Lower leg skin (tissue), 4 donors: ENCODE results near the gene IPCEF1. TPM values are rescaled to one million over a fixed set of nuclear protein-coding genes. Genes with fewer than 3 reads are reported as not detected.
"Not testable (repeated sequence)": the region's sequence is repeated elsewhere in the genome, so short reads cannot be mapped to it uniquely, and the experiment has no call there.

Experiments
- DNase-seq, 2 donors: peaks; one replicate each; pipeline ENCODE4 v3.0.0-alpha.2; 2019; ENCODE audit warnings: low spot score in 2 of 2
- H3K4me3 ChIP-seq: fragments of 200-600 bp; sonication (generic); 2 replicates; pipeline ENCODE4 v1.5.1; 2017; ENCODE audit warnings: mild to moderate bottlenecking, low read depth; ENCODE audit not compliant: poor library complexity, severe bottlenecking
- CTCF ChIP-seq, 3 donors: fragments of 450-650 bp; IDR thresholded peaks; one replicate each; pipeline ENCODE4 v1.5.1; 2016; ENCODE audit warnings: antibody characterized with exemption in 3 of 3, mild to moderate bottlenecking in 3 of 3, moderate library complexity in 2 of 3
- POLR2A ChIP-seq, 2 donors: fragments of 450-650 bp; IDR thresholded peaks; one replicate each; pipeline ENCODE4 v1.6.1; 2016 to 2017; ENCODE audit warnings: antibody characterized with exemption in 2 of 2, mild to moderate bottlenecking in 1 of 2, moderate library complexity in 1 of 2
- WGBS, 2 donors: methylation state at CpG; one replicate each; pipeline ENCODE4 v1.1.5; 2018; 5-methylcytosine and 5-hydroxymethylcytosine counted together
- intact Hi-C: fragments of 100-400 bp; cut with DNase I; formaldehyde crosslinking; loops from one replicate; pipeline ENCODE4 v1.15.0; 2023; ENCODE audit warnings: low total_unique reads
- total RNA-seq, 4 donors: library from RNA; depleted of rRNA; stranded (reverse); fragments of >200 nt; gene quantifications; one replicate each; pipeline ENCODE4 v1.1.0, GENCODE V29; 2016

IPCEF1 gene
- total RNA-seq, 4 donors from 2014 or later, result 0.67 to 1.7 (median 0.97) TPM

- no peak overlapping the region for H3K4me3 ChIP-seq
- intact Hi-C loops, result no loop called here
- DNase-seq, result no peak
- 70 to 81% methylated on average over 7 of the region's 7 CpGs for WGBS, 2 donors
- TF ChIP-seq CTCF (IDR thresholded peaks at IDR 0.05) (no peak), POLR2A (IDR thresholded peaks at IDR 0.05) (no peak)
Measured at GRCh38 chr6:154307696-154308425, 48.7 kb downstream of the IPCEF1 start.

- WGBS, 2 donors, result 95 to 98% methylated on average over 6 of the region's 6 CpGs
- intact Hi-C loops, H3K4me3 ChIP-seq, DNase-seq: not testable (repeated sequence)
Measured at GRCh38 chr6:154307147-154307546, 49.5 kb downstream of the IPCEF1 start.

GRCh38 chr6:154306696-154307095, 49.9 kb downstream of the IPCEF1 start:
- 91 to 96% methylated on average over 4 of the region's 4 CpGs for WGBS, 2 donors
- intact Hi-C loops, result no loop called here
- H3K4me3 ChIP-seq, result no peak overlapping the region
- DNase-seq, result no peak
- TF ChIP-seq CTCF (IDR thresholded peaks at IDR 0.05), result no peak
- TF ChIP-seq POLR2A (IDR thresholded peaks at IDR 0.05), result no peak

- WGBS, 2 donors, result 68 to 79% methylated on average over 1 of the region's 1 CpG
- no peak overlapping the region for H3K4me3 ChIP-seq
- no peak for DNase-seq
- intact Hi-C loops, result no loop called here
- TF ChIP-seq CTCF (IDR thresholded peaks at IDR 0.05) (no peak), POLR2A (IDR thresholded peaks at IDR 0.05) (no peak)
Measured at GRCh38 chr6:154304191-154304590, 52.4 kb downstream of the IPCEF1 start.

- WGBS, 2 donors, result 64 to 73% methylated on average over 4 of the region's 4 CpGs
- H3K4me3 ChIP-seq, intact Hi-C loops, DNase-seq: not testable (repeated sequence)
Measured at GRCh38 chr6:154303642-154304041, 53.0 kb downstream of the IPCEF1 start.

GRCh38 chr6:154301839-154302752, 54.5 kb downstream of the IPCEF1 start:
- H3K4me3 ChIP-seq, result no peak overlapping the region
- TF ChIP-seq POLR2A (IDR thresholded peaks at IDR 0.05) (no peak), CTCF (IDR thresholded peaks at IDR 0.05) (no peak)
- WGBS, 2 donors, result 71 to 74% methylated on average over 10 of the region's 10 CpGs
- DNase-seq, result no peak
- intact Hi-C loops, result no loop called here
